Thoracic aorta (tissue), 2 donors: ENCODE results near the gene FCRL6. TPM values are rescaled to one million over a fixed set of nuclear protein-coding genes. Genes with fewer than 3 reads are reported as not detected.

Experiments
- ATAC-seq: fragments of 150-250 bp; one replicate; pipeline ENCODE4 v1.8.0; 2017; ENCODE audit warnings: low read depth; ENCODE audit not compliant: insufficient number of reproducible peaks, low FRiP score
- DNase-seq: peaks from one replicate; pipeline ENCODE4 v3.0.0-alpha.2; 2020; ENCODE audit warnings: low spot score
- H3K27ac ChIP-seq, 2 donors: fragments of 200-600 bp; sonication (generic); 1 replicate in 1 of 2; 2 replicates in 1 of 2; pipeline ENCODE4 v1.5.1; 2016; ENCODE audit warnings: mild to moderate bottlenecking in 2 of 2, moderate library complexity in 2 of 2
- H3K27me3 ChIP-seq: fragments of 200-600 bp; sonication (generic); replicated peaks from 2 replicates; pipeline ENCODE4 v1.6.0; 2016; ENCODE audit warnings: mild to moderate bottlenecking; ENCODE audit not compliant: insufficient read depth
- H3K36me3 ChIP-seq: fragments of 200-600 bp; sonication (generic); one replicate; pipeline ENCODE4 v1.5.1; 2016
- H3K4me1 ChIP-seq, 2 donors: fragments of 200-600 bp; sonication (generic); 1 replicate in 1 of 2; 2 replicates in 1 of 2; pipeline versions ENCODE4 v1.5.1 to v1.6.0; 2016; ENCODE audit warnings: low read depth in 2 of 2, mild to moderate bottlenecking in 1 of 2; ENCODE audit not compliant: control insufficient read depth in 1 of 2
- H3K4me3 ChIP-seq: fragments of 200-600 bp; sonication (generic); 2 replicates; pipeline ENCODE4 v1.5.1; 2016; ENCODE audit warnings: mild to moderate bottlenecking
- H3K9me3 ChIP-seq: fragments of 200-600 bp; sonication (generic); 2 replicates; pipeline ENCODE4 v1.5.1; 2016
- total RNA-seq, 2 donors: library from RNA; depleted of rRNA; stranded (reverse); fragments of >200 nt; gene quantifications; one replicate each; pipeline versions ENCODE4 v1.1.0 to v1.2.3, GENCODE V29; 2016
- TF ChIP-seq, protein P1 (sequence below): fragments of 200-600 bp; sonication (generic); IDR thresholded peaks from one replicate; pipeline ENCODE4 v1.5.1; 2019; ENCODE audit warnings: antibody characterized with exemption

The FCRL6 gene
- total RNA-seq, 2 donors from 2014 or later, result not detected

DNA sequence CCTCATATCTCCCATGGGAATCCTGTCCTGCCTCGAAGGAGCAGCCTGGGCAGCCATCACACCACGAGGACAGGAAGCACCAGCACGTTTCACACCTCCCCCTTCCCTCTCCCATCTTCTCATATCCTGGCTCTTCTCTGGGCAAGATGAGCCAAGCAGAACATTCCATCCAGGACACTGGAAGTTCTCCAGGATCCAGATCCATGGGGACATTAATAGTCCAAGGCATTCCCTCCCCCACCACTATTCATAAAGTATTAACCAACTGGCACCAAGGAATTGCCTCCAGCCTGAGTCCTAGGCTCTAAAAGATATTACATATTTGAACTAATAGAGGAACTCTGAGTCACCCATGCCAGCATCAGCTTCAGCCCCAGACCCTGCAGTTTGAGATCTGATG is 33.2 kb downstream of the FCRL6 start:
- peaks cover 1% of the 10 kb centered on the region for H3K36me3 ChIP-seq
- ATAC-seq, result no peak
- TF ChIP-seq, protein P1, sequence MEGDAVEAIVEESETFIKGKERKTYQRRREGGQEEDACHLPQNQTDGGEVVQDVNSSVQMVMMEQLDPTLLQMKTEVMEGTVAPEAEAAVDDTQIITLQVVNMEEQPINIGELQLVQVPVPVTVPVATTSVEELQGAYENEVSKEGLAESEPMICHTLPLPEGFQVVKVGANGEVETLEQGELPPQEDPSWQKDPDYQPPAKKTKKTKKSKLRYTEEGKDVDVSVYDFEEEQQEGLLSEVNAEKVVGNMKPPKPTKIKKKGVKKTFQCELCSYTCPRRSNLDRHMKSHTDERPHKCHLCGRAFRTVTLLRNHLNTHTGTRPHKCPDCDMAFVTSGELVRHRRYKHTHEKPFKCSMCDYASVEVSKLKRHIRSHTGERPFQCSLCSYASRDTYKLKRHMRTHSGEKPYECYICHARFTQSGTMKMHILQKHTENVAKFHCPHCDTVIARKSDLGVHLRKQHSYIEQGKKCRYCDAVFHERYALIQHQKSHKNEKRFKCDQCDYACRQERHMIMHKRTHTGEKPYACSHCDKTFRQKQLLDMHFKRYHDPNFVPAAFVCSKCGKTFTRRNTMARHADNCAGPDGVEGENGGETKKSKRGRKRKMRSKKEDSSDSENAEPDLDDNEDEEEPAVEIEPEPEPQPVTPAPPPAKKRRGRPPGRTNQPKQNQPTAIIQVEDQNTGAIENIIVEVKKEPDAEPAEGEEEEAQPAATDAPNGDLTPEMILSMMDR, result no peak

GRCh38 chr1:159835862-159836525 is 33.8 kb downstream of the FCRL6 start:
- no peak for ATAC-seq

More for the DNA sequence above, 33.2 kb downstream of the FCRL6 start:
- Histone ChIP-seq H3K4me3 (no peak overlapping the region), H3K27ac (no peak overlapping the region), H3K9me3 (no peaks in the 10 kb centered on the region), H3K4me1 (peaks cover 0 to 6% of the 10 kb centered on the region in 2 donors), H3K27me3 (no peaks in the 10 kb centered on the region)
- no peak for DNase-seq

DNA sequence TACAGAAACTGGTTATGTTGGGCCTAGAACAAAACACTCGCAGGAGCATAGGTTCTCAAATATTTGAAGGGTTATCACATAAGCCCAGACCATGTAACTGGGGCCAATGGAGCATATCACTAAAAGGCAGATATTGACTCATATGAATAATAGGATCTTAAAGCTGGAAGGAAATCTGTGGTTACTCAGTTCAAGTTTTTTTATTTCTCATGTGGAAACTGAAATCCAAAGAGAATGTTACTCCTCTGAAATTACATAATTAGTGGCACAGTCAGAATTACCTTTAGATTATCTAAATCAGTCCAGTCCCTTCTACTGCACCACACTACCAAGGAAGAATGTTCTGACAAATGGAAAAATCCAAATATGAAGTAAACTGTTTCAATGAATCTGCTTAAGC is 36.6 kb downstream of the FCRL6 start:
- Histone ChIP-seq H3K9me3 (no peaks in the 10 kb centered on the region), H3K36me3 (peaks cover 5% of the 10 kb centered on the region), H3K4me3 (no peak overlapping the region), H3K27me3 (no peaks in the 10 kb centered on the region), H3K4me1 (peaks cover 0 to 4% of the 10 kb centered on the region in 2 donors), H3K27ac (no peak overlapping the region)
- no peak for ATAC-seq
- no peak for DNase-seq
- TF ChIP-seq, protein P1, result no peak

More at GRCh38 chr1:159835862-159836525, 33.8 kb downstream of the FCRL6 start:
- TF ChIP-seq, protein P1, result no peak
- Histone ChIP-seq H3K4me3 (no peak overlapping the region), H3K27me3 (no peaks in the 10 kb centered on the region), H3K27ac (no peak overlapping the region), H3K9me3 (no peaks in the 10 kb centered on the region), H3K4me1 (peaks cover 0 to 4% of the 10 kb centered on the region in 2 donors), H3K36me3 (peaks cover 5% of the 10 kb centered on the region)
- DNase-seq, result no peak

DNA sequence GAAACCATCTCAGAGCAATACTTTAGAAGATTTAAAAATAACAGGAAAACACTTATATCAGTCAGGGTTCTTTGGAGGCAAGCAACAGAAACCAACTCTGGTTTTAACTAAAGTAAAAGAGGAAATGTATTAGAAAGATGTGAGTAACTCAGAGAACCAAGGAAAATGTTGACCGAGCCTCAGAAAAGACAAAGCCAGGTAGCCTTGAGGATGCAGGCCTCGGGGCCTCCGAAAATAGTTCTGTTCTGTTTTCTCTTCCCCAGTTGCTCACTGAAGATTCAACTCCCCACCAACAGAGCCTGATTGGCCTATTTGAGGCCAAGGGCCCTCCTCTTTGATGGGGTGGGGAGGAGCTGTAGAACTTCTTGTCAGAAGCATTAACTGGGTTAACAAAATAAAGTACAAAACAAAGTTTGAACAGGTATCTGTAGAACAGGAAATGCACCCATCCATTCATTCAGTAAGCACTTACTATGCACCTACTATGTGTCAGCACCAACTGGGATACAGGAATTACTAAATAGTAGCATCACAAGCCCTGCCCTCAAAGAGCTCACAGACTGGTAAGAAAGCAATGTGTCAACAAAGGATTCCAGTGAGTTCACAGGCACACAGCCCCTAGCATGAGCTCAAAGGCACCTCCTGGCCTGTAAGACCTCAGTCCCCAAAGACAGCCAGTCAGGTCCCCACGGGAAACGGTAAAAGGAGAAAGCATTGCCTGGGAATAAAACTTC is 37.1 kb downstream of the FCRL6 start:
- H3K27ac ChIP-seq, result no peak overlapping the region
- no peak for ATAC-seq
- peaks cover 0 to 4% of the 10 kb centered on the region in 2 donors for H3K4me1 ChIP-seq
- peaks cover 5% of the 10 kb centered on the region for H3K36me3 ChIP-seq
- no peaks in the 10 kb centered on the region for H3K9me3 ChIP-seq
- no peaks in the 10 kb centered on the region for H3K27me3 ChIP-seq
- no peak overlapping the region for H3K4me3 ChIP-seq
- TF ChIP-seq, protein P1, result no peak
- no peak for DNase-seq

DNA sequence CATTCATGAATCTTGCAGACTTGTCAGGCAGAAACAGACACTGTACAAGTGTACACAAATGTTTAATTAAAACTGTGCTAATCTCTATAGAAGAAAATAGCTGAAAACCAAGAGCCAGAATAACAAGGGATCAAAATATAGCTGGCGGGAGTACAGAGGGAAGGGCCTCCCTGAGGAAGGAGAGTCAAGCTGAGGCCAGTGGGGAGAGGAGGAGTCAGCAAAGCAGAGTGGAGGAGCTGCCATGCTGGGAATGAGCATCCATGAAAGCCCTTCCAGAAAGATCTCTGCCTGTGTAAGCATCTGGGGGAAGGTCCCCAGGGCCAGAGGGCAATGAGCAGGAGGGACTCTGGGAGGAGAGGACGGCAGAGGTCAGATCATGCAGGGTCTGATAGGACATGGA is 39.6 kb downstream of the FCRL6 start:
- Histone ChIP-seq H3K4me3 (no peak overlapping the region), H3K9me3 (no peaks in the 10 kb centered on the region), H3K36me3 (peaks cover 5% of the 10 kb centered on the region), H3K27ac (no peak overlapping the region), H3K4me1 (no peaks in the 10 kb centered on the region), H3K27me3 (no peaks in the 10 kb centered on the region)
- TF ChIP-seq, protein P1, result no peak
- ATAC-seq (no peak), DNase-seq (no peak)
